ENCODE data around the gene YDJC.

DNA sequence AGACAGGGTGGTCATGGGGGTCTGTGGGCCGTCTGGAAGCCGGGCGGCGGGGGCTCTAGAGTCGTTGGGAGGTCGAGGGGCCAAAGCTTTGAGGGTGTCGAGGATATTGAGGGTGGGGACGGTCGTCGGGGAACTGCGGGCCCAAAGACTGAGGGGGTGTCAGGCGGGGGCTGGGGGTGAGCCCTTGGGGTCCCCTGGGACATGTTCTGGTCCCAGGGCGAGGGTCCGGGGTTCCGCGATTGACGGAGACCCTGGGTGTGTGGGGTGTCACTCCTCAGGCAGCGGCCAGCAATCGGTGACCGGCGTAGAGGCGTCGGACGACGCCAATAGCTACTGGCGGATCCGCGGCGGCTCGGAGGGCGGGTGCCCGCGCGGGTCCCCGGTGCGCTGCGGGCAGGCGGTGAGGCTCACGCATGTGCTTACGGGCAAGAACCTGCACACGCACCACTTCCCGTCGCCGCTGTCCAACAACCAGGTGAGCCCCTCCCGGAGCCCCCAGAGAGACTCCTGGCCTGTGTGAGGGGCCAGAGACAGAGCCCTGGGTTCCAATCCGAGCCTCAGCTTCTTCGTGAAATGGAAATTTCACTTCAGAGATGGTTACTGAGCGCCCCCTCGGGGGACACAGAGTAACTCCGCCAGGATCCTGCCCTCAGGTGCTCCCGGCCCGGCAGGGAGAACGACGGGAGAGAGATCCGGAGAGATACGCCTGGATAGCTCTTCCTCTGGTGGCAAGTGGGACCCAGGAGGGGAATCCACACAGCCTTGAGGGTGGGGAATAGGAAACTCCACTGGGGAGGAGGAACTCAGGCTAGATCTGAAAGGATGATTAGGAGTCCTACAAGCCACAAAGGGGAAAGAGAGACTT, 13.0 kb upstream of the YDJC start:
- TF ChIP-seq, protein P1, sequence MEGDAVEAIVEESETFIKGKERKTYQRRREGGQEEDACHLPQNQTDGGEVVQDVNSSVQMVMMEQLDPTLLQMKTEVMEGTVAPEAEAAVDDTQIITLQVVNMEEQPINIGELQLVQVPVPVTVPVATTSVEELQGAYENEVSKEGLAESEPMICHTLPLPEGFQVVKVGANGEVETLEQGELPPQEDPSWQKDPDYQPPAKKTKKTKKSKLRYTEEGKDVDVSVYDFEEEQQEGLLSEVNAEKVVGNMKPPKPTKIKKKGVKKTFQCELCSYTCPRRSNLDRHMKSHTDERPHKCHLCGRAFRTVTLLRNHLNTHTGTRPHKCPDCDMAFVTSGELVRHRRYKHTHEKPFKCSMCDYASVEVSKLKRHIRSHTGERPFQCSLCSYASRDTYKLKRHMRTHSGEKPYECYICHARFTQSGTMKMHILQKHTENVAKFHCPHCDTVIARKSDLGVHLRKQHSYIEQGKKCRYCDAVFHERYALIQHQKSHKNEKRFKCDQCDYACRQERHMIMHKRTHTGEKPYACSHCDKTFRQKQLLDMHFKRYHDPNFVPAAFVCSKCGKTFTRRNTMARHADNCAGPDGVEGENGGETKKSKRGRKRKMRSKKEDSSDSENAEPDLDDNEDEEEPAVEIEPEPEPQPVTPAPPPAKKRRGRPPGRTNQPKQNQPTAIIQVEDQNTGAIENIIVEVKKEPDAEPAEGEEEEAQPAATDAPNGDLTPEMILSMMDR (conservative IDR thresholded peaks at IDR 0.05): peak; percentile 80
- TF ChIP-seq ZFX (IDR thresholded peaks at IDR 0.05): 0 out of 2 replicates have a peak, but pooled peaks have one; percentile 12

Data from C4-2B (cell line).